Keratinocyte (primary cell): ENCODE results near the gene DIS3L. TPM values are rescaled to one million over a fixed set of nuclear protein-coding genes. Genes with fewer than 3 reads are reported as not detected.

Experiments used
- DNase-seq: peaks from one replicate; pipeline ENCODE4 v3.0.0-alpha.2; 2011; ENCODE audit warnings: low read depth, missing footprints, low spot score
- FAIRE-seq: peaks from 2 replicates; lab custom pipeline; 2011; peaks lifted over from hg19 to GRCh38; lab: Jason Lieb, UNC
- H2AFZ ChIP-seq: 2 replicates; pipeline ENCODE4 v1.6.0; 2012; ENCODE audit warnings: low read length, control low read depth, inconsistent platforms; ENCODE audit not compliant: control insufficient read depth
- H3K27ac ChIP-seq: 2 replicates; pipeline ENCODE4 v1.5.1; 2011; ENCODE audit warnings: low read length; ENCODE audit not compliant: control insufficient read depth, insufficient read depth
- H3K27me3 ChIP-seq: 3 replicates; pipeline ENCODE4 v1.6.0; 2011; ENCODE audit warnings: low read length; ENCODE audit not compliant: control insufficient read depth, insufficient read depth; ENCODE audit errors: extremely low read depth
- H3K36me3 ChIP-seq, 2 experiments: 2 replicates in 1 of 2; 3 replicates in 1 of 2; pipeline ENCODE4 v1.5.1; 2011; ENCODE audit warnings: low read length in 2 of 2, mild to moderate bottlenecking in 1 of 2; ENCODE audit not compliant: control insufficient read depth in 2 of 2, insufficient read depth in 2 of 2; ENCODE audit errors: extremely low read depth in 1 of 2
- H3K4me1 ChIP-seq: 3 replicates; pipeline ENCODE4 v1.5.1; 2011; ENCODE audit warnings: low read length; ENCODE audit not compliant: control insufficient read depth, insufficient read depth; ENCODE audit errors: extremely low read depth
- H3K4me2 ChIP-seq: 3 replicates; pipeline ENCODE4 v1.6.0; 2011; ENCODE audit warnings: low read depth, low read length; ENCODE audit not compliant: control insufficient read depth, insufficient read depth; ENCODE audit errors: extremely low read depth
- H3K4me3 ChIP-seq, 3 experiments: fragments of 200-600 bp in 1 of 3; sonication (generic) in 1 of 3; 2 replicates in 2 of 3; 3 replicates in 1 of 3; pipeline ENCODE4 v1.5.1; 2011 to 2016; ENCODE audit warnings: low read length in 3 of 3, mild to moderate bottlenecking in 3 of 3, control low read depth in 2 of 3, inconsistent platforms in 1 of 3, low read depth in 1 of 3, mixed read lengths in 1 of 3, mixed run types in 1 of 3, moderate library complexity in 1 of 3; ENCODE audit not compliant: control insufficient read depth in 2 of 3, insufficient read depth in 2 of 3; ENCODE audit errors: extremely low read depth in 1 of 3
- H3K79me2 ChIP-seq: 2 replicates; pipeline ENCODE4 v1.6.0; 2012; ENCODE audit warnings: low read length; ENCODE audit not compliant: control insufficient read depth, insufficient read depth
- H3K9ac ChIP-seq: 3 replicates; pipeline ENCODE4 v1.6.0; 2011; ENCODE audit warnings: low read length; ENCODE audit not compliant: control insufficient read depth, insufficient read depth; ENCODE audit errors: extremely low read depth
- H3K9me1 ChIP-seq: 3 replicates; pipeline ENCODE4 v1.6.0; 2011; ENCODE audit warnings: low read length; ENCODE audit not compliant: control insufficient read depth, insufficient read depth; ENCODE audit errors: extremely low read depth
- H3K9me3 ChIP-seq: 2 replicates; pipeline ENCODE4 v1.5.1; 2012; ENCODE audit warnings: low read depth, low read length; ENCODE audit not compliant: control insufficient read depth
- H4K20me1 ChIP-seq: 3 replicates; pipeline ENCODE4 v1.6.0; 2011; ENCODE audit warnings: low read length; ENCODE audit not compliant: control insufficient read depth, insufficient read depth; ENCODE audit errors: extremely low read depth
- CTCF ChIP-seq, 3 experiments: IDR thresholded peaks in 1 of 3; conservative IDR thresholded peaks in 1 of 3; optimal IDR thresholded peaks in 1 of 3; 2 replicates in 2 of 3; 3 replicates in 1 of 3; pipeline versions ENCODE3 to v1.5.1; 2011; ENCODE audit warnings: low read length in 3 of 3, mild to moderate bottlenecking in 3 of 3, moderate library complexity in 2 of 3, control low read depth in 1 of 3, inconsistent platforms in 1 of 3; ENCODE audit not compliant: insufficient read depth in 2 of 3; ENCODE audit errors: extremely low read depth in 1 of 3
- EZH2 ChIP-seq: IDR thresholded peaks from one replicate; pipeline ENCODE4 v1.6.1; 2012; ENCODE audit warnings: inconsistent platforms, mild to moderate bottlenecking, low read length, moderate library complexity
- dilution Hi-C: fragments of 300-500 bp; cut with MboI; formaldehyde crosslinking; loops from one replicate; pipeline ENCODE4 v1.7.0; 2020; ENCODE audit warnings: low sequenced_read_pairs; ENCODE audit not compliant: extremely low pct_ligation_motif_present
- polyA plus RNA-seq, 5 experiments: library from polyadenylated mRNA; depleted of rRNA in 3 of 5; stranded (reverse) in 3 of 5; stranded (forward) in 1 of 5; unstranded in 1 of 5; fragments of >200 nt; gene quantifications; 1 replicate in 1 of 5; 2 replicates in 3 of 5; 3 replicates in 1 of 5; pipeline versions ENCODE4 v1.2.1 to v1.2.3, GENCODE V29; 2011 to 2012; ENCODE audit warnings: missing spikeins in 2 of 5, low read depth in 1 of 5, low replicate concordance in 1 of 5

The DIS3L gene
- polyA plus RNA-seq, 1 donor (not counting 4 experiments of a cell fraction or from before 2014, with no cell fraction given) = 12.2 TPM

GRCh38 chr15:66290007-66290406 lies 3.4 kb upstream of the DIS3L start:
- H3K4me2 ChIP-seq = no peak overlapping the region
- no peak overlapping the region for H2AFZ ChIP-seq
- H4K20me1 ChIP-seq = no peaks in the 10 kb centered on the region
- H3K4me3 ChIP-seq = no peak overlapping the region
- H3K9me1 ChIP-seq = no peaks in the 10 kb centered on the region
- dilution Hi-C loops = no loop called here
- H3K79me2 ChIP-seq = no peaks in the 10 kb centered on the region
- no peaks in the 10 kb centered on the region for H3K9me3 ChIP-seq
- H3K36me3 ChIP-seq = no peaks in the 10 kb centered on the region
- no peaks in the 10 kb centered on the region for H3K27me3 ChIP-seq
- peaks cover 26% of the 10 kb centered on the region for H3K4me1 ChIP-seq
- H3K27ac ChIP-seq = no peak overlapping the region
- H3K9ac ChIP-seq = no peak overlapping the region
- TF ChIP-seq EZH2 = no peak
- no peak for TF ChIP-seq CTCF (optimal IDR thresholded peaks at IDR 0.05 in 1 of 3, IDR thresholded peaks at IDR 0.05 in 1 of 3, conservative IDR thresholded peaks at IDR 0.05 in 1 of 3; ENCODE audit: extremely low read depth in 1 of 3, insufficient read depth in 2 of 3, low read length in 3 of 3)
- FAIRE-seq (no peak), DNase-seq (no peak)

DNA sequence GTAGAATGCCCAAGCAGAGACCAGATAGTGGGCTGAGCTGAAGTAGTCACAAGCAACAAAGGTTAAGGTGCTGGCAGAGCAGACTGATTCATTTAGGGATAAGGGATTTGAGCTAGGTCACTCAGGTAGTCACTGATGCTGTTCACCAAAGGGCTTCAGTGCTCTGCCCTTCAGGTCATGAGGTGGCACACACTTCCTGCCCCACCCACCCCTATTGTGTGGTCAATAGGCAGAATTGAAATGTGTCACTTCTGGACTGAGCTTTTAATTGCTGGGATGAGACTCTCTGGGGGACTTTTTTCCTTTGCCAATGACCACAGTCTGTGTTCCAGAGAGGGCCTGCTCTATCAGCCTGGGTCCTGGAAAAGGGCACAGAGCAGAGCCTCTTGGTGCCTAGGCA lies 2.9 kb upstream of the DIS3L start:
- no peak for FAIRE-seq
- no peak for DNase-seq
- peaks cover 29% of the 10 kb centered on the region for H3K4me1 ChIP-seq
- H3K9me1 ChIP-seq = no peaks in the 10 kb centered on the region
- H3K79me2 ChIP-seq = no peaks in the 10 kb centered on the region
- no peak overlapping the region for H2AFZ ChIP-seq
- no peaks in the 10 kb centered on the region for H4K20me1 ChIP-seq
- H3K36me3 ChIP-seq = no peaks in the 10 kb centered on the region
- H3K9me3 ChIP-seq = no peaks in the 10 kb centered on the region
- no peak overlapping the region for H3K4me2 ChIP-seq
- no peaks in the 10 kb centered on the region for H3K27me3 ChIP-seq
- dilution Hi-C loops = no loop called here
- TF ChIP-seq EZH2 = no peak
- TF ChIP-seq CTCF (optimal IDR thresholded peaks at IDR 0.05 in 1 of 3, IDR thresholded peaks at IDR 0.05 in 1 of 3, conservative IDR thresholded peaks at IDR 0.05 in 1 of 3; ENCODE audit: extremely low read depth in 1 of 3, insufficient read depth in 2 of 3, low read length in 3 of 3) = no peak
- no peak overlapping the region for H3K9ac ChIP-seq
- no peak overlapping the region for H3K27ac ChIP-seq
- H3K4me3 ChIP-seq = no peak overlapping the region
